Left ventricle myocardium inferior (tissue), 1 donor: ENCODE data around the gene SMIM27. TPM values are rescaled to one million over a fixed set of nuclear protein-coding genes. Genes with fewer than 3 reads are reported as not detected.
"Not testable (repeated sequence)": the region's sequence is repeated elsewhere in the genome, so short reads cannot be mapped to it uniquely, and the experiment has no call there.

Experiments used
- DNase-seq: peaks from one replicate; pipeline ENCODE4 v3.0.0-alpha.2; 2020
- H3K27ac ChIP-seq: fragments of 200-600 bp; replicated peaks from 2 replicates; pipeline ENCODE4 v1.8.0; 2021
- H3K27me3 ChIP-seq: fragments of 200-600 bp; 2 replicates; pipeline ENCODE4 v1.8.0; 2021; ENCODE audit warnings: low read depth
- H3K36me3 ChIP-seq: fragments of 200-600 bp; 2 replicates; pipeline ENCODE4 v1.8.0; 2021
- H3K4me1 ChIP-seq: fragments of 200-600 bp; 2 replicates; pipeline ENCODE4 v1.8.0; 2021
- H3K4me3 ChIP-seq: fragments of 200-600 bp; 2 replicates; pipeline ENCODE4 v1.8.0; 2021; ENCODE audit warnings: mild to moderate bottlenecking, moderate library complexity
- H3K9me3 ChIP-seq: fragments of 200-600 bp; replicated peaks from 2 replicates; pipeline ENCODE4 v1.8.0; 2021
- intact Hi-C: fragments of 100-400 bp; cut with micrococcal nuclease; formaldehyde crosslinking; loops from one replicate; pipeline ENCODE4 v1.11.0; 2022
- total RNA-seq: library from RNA; stranded (reverse); fragmentation: NEBNext Ultra II Directional; extraction: Animal tissue kit (Norgen Biotek cat#: 25700); gene quantifications from one replicate; pipeline ENCODE4 v1.2.1, GENCODE V29; 2021
- TF ChIP-seq, protein P1 (sequence below): fragments of 200-600 bp; IDR thresholded peaks from 2 replicates; pipeline ENCODE4 v1.8.0; 2021; ENCODE audit warnings: antibody characterized with exemption, mild to moderate bottlenecking, borderline replicate concordance
- donor health status: DM: no; HTN: yes; CAD: no; lungs with severe emphysema.

Gene SMIM27
- total RNA-seq, 1 donor from 2014 or later, result 17.3 TPM

GRCh38 chr9:32589083-32589723, 37.1 kb downstream of the SMIM27 start:
- H3K27ac ChIP-seq, result no peak overlapping the region
- H3K4me1 ChIP-seq, result no peaks in the 10 kb centered on the region
- H3K9me3 ChIP-seq, result no peaks in the 10 kb centered on the region
- no peak overlapping the region for H3K4me3 ChIP-seq
- no peak for DNase-seq
- TF ChIP-seq, protein P1, sequence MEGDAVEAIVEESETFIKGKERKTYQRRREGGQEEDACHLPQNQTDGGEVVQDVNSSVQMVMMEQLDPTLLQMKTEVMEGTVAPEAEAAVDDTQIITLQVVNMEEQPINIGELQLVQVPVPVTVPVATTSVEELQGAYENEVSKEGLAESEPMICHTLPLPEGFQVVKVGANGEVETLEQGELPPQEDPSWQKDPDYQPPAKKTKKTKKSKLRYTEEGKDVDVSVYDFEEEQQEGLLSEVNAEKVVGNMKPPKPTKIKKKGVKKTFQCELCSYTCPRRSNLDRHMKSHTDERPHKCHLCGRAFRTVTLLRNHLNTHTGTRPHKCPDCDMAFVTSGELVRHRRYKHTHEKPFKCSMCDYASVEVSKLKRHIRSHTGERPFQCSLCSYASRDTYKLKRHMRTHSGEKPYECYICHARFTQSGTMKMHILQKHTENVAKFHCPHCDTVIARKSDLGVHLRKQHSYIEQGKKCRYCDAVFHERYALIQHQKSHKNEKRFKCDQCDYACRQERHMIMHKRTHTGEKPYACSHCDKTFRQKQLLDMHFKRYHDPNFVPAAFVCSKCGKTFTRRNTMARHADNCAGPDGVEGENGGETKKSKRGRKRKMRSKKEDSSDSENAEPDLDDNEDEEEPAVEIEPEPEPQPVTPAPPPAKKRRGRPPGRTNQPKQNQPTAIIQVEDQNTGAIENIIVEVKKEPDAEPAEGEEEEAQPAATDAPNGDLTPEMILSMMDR, result peak; percentile 59
- peaks cover 56% of the 10 kb centered on the region for H3K27me3 ChIP-seq
- H3K36me3 ChIP-seq, result no peaks in the 10 kb centered on the region
- intact Hi-C loops, result no loop called here

DNA sequence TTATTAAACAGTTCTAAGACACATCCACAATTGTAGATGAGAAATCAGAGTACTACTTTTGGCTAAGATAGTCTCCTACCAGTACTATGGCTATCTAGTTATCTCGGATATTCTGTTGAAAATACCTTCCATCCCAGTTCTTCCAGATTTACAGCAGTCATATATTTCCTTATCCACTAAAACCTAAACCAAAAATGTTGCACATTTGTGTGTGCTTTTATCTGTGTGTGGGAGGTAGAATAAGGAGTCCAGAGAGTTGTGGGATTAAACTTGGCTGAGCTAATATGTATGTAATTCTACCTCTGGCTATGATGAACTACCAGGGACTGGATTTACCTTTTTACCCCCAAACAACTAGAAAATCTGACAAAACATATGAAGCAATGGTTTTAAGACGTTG, 38.3 kb downstream of the SMIM27 start:
- TF ChIP-seq, protein P1, result no peak

DNA sequence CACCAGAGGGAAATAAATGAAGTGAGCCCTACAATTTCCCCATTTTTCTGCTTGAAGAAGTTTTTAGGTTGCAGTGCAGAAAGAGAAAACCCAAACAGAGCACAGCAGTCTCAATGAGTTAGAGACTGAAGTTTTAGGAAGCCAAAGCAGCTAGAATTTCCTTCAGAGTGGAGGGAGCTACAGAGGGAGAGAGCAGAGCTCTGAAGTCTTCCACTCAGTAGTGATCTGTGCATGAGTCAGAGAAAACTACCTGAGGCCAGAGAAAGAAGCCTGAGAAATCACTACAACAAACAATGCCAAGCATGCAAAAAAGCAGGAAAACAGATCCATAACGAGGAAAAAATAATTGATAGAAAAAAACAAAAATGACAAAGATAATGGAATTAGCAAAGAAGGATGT, 38.8 kb downstream of the SMIM27 start:
- intact Hi-C loops, result loop anchor here (5.0 kb wide), 1 partner anchor 376 kb away; no protein-coding TSS in a partner anchor
- Histone ChIP-seq H3K4me3 (no peak overlapping the region), H3K36me3 (no peaks in the 10 kb centered on the region), H3K27ac (no peak overlapping the region), H3K9me3 (no peaks in the 10 kb centered on the region), H3K27me3 (peaks cover 47% of the 10 kb centered on the region), H3K4me1 (no peaks in the 10 kb centered on the region)
- TF ChIP-seq, protein P1, result no peak
- no peak for DNase-seq

More for the DNA sequence above, 38.3 kb downstream of the SMIM27 start:
- H3K27ac ChIP-seq, result no peak overlapping the region
- H3K4me3 ChIP-seq, result no peak overlapping the region
- H3K27me3 ChIP-seq, result peaks cover 50% of the 10 kb centered on the region
- H3K4me1 ChIP-seq, result no peaks in the 10 kb centered on the region
- no peaks in the 10 kb centered on the region for H3K36me3 ChIP-seq
- no peak for DNase-seq
- intact Hi-C loops, result loop anchor here (5.0 kb wide), 1 partner anchor 377 kb away; no protein-coding TSS in a partner anchor
- H3K9me3 ChIP-seq, result no peaks in the 10 kb centered on the region

- no peak overlapping the region for H3K4me3 ChIP-seq
- no peaks in the 10 kb centered on the region for H3K36me3 ChIP-seq
- H3K27ac ChIP-seq, result no peak overlapping the region
- no peaks in the 10 kb centered on the region for H3K4me1 ChIP-seq
- no peak for DNase-seq
- H3K9me3 ChIP-seq, result peaks cover 8% of the 10 kb centered on the region
- peaks cover 10% of the 10 kb centered on the region for H3K27me3 ChIP-seq
- TF ChIP-seq, protein P1, result no peak
- intact Hi-C loops, result no loop called here
Observed at GRCh38 chr9:32596096-32596865, 44.2 kb downstream of the SMIM27 start.

DNA sequence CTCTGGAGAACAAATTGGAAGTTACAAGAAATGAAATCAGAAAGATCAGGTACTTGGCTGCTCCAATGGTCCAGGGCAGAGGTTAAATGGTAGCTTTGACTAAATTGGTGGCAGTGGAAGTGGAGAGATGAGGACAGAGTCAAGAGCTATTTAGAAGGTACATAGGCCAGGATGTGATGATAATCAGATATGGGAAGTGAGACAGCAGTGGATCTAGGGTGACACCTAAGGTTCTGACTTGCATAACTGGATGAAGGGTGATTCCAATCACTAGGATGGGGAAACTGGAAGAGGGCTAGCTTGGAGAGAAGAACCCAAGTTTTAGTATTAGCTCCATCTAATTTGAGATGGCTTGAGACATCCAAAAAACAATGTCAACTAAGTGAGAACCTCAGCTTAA, 44.8 kb downstream of the SMIM27 start:
- TF ChIP-seq, protein P1, result no peak
- peaks cover 10% of the 10 kb centered on the region for H3K27me3 ChIP-seq
- no peak for DNase-seq
- H3K9me3 ChIP-seq, result peaks cover 8% of the 10 kb centered on the region
- no peak overlapping the region for H3K4me3 ChIP-seq
- H3K27ac ChIP-seq, result no peak overlapping the region
- intact Hi-C loops, result no loop called here
- no peaks in the 10 kb centered on the region for H3K4me1 ChIP-seq
- no peaks in the 10 kb centered on the region for H3K36me3 ChIP-seq

- H3K4me3 ChIP-seq, H3K27ac ChIP-seq, intact Hi-C loops, H3K27me3 ChIP-seq, H3K9me3 ChIP-seq, DNase-seq, H3K4me1 ChIP-seq, H3K36me3 ChIP-seq: not testable (repeated sequence)
Observed at GRCh38 chr9:32599021-32599420, 46.9 kb downstream of the SMIM27 start.
